Neural cell (in vitro differentiated cells): ENCODE measurements around the gene CADM1. TPM values are rescaled to one million over a fixed set of nuclear protein-coding genes. Genes with fewer than 3 reads are reported as not detected.

Experiments
- H2AFZ ChIP-seq: fragments of 200-600, 300-800 bp; sonication (generic), shearing (Covaris generic); 2 replicates; pipeline ENCODE4 v1.6.0; 2014; ENCODE audit warnings: low read depth, mild to moderate bottlenecking, antibody characterized with exemption, low read length, moderate library complexity
- H3F3A ChIP-seq: fragments of 200-600 bp; shearing (Covaris generic); 2 replicates; pipeline ENCODE4 v1.6.1; 2016; ENCODE audit warnings: mild to moderate bottlenecking, moderate library complexity, mixed read lengths, antibody characterized with exemption, low read length; ENCODE audit not compliant: insufficient read depth, poor library complexity, severe bottlenecking
- H3K27ac ChIP-seq: fragments of 200-600, 300-800 bp; sonication (generic), shearing (Covaris generic); 2 replicates; pipeline ENCODE4 v1.5.1; 2014; ENCODE audit warnings: mild to moderate bottlenecking, low read length, moderate library complexity
- H3K27me3 ChIP-seq: fragments of 300-800, 200-600 bp; sonication (generic), shearing (Covaris generic); 2 replicates; pipeline ENCODE4 v1.6.0; 2014; ENCODE audit warnings: mild to moderate bottlenecking, low read depth, low read length, moderate library complexity; ENCODE audit not compliant: insufficient read depth
- H3K36me3 ChIP-seq: fragments of 300-800, 200-600 bp; sonication (generic), shearing (Covaris generic); 2 replicates; pipeline ENCODE4 v1.5.1; 2014; ENCODE audit warnings: mild to moderate bottlenecking, antibody characterized with exemption, low read length, moderate library complexity; ENCODE audit not compliant: insufficient read depth
- H3K4me2 ChIP-seq: fragments of 300-800, 200-600 bp; sonication (generic), shearing (Covaris generic); 2 replicates; pipeline ENCODE4 v1.6.0; 2014; ENCODE audit warnings: mild to moderate bottlenecking, low read length
- H3K4me3 ChIP-seq: fragments of 300-800, 200-600 bp; sonication (generic), shearing (Covaris generic); 2 replicates; pipeline ENCODE4 v1.5.1; 2014; ENCODE audit warnings: mild to moderate bottlenecking, low read length, moderate library complexity
- H3K79me2 ChIP-seq: fragments of 200-600 bp; shearing (Covaris generic); replicated peaks from 2 replicates; pipeline ENCODE4 v1.6.0; 2014; ENCODE audit warnings: mild to moderate bottlenecking, low read length, moderate library complexity; ENCODE audit not compliant: insufficient read depth
- H3K9ac ChIP-seq: fragments of 300-800, 200-600 bp; sonication (generic), shearing (Covaris generic); 2 replicates; pipeline ENCODE4 v1.6.1; 2016; ENCODE audit warnings: mild to moderate bottlenecking, low read length, mixed read lengths
- H3K9me2 ChIP-seq: fragments of 200-600 bp; shearing (Covaris generic); 2 replicates; pipeline ENCODE4 v1.6.1; 2016; ENCODE audit warnings: mild to moderate bottlenecking, low read length, mixed read lengths; ENCODE audit not compliant: insufficient read depth
- H3K9me3 ChIP-seq: fragments of 200-600, 300-800 bp; sonication (generic), shearing (Covaris generic); 2 replicates; pipeline ENCODE4 v1.6.1; 2016; ENCODE audit warnings: mild to moderate bottlenecking, mixed run types, low read length, moderate library complexity, mixed read lengths
- H4K20me1 ChIP-seq: fragments of 200-600 bp; shearing (Covaris generic); 2 replicates; pipeline ENCODE4 v1.6.1; 2016; ENCODE audit warnings: mild to moderate bottlenecking, mixed run types; ENCODE audit not compliant: insufficient read depth
- CTCF ChIP-seq: fragments of 450-650 bp; IDR thresholded peaks from 2 replicates; pipeline ENCODE4 v1.5.1; 2014; ENCODE audit warnings: antibody characterized with exemption, mild to moderate bottlenecking, moderate library complexity; ENCODE audit not compliant: poor library complexity, severe bottlenecking
- EP300 ChIP-seq: fragments of 450-650 bp; conservative IDR thresholded peaks from 2 replicates; pipeline ENCODE4 v1.6.1; 2014; ENCODE audit warnings: antibody characterized with exemption, mild to moderate bottlenecking, moderate library complexity; ENCODE audit not compliant: poor library complexity, severe bottlenecking
- EZH2 ChIP-seq: fragments of 200-600, 300-800 bp; shearing (Covaris generic), sonication (generic); IDR thresholded peaks from 2 replicates; pipeline ENCODE4 v1.6.1; 2014; ENCODE audit warnings: antibody characterized with exemption, low read length, borderline replicate concordance, mild to moderate bottlenecking; ENCODE audit not compliant: insufficient read depth, poor library complexity, severe bottlenecking
- MXI1 ChIP-seq: fragments of 450-650 bp; conservative IDR thresholded peaks from 2 replicates; pipeline ENCODE4 v1.6.1; 2014; ENCODE audit warnings: antibody characterized with exemption, mild to moderate bottlenecking; ENCODE audit not compliant: poor library complexity, severe bottlenecking
- POLR2AphosphoS5 ChIP-seq: IDR thresholded peaks from 2 replicates; pipeline ENCODE4 v1.6.1; 2012
- RAD21 ChIP-seq: fragments of 450-650 bp; conservative IDR thresholded peaks from 2 replicates; pipeline ENCODE4 v1.6.1; 2014; ENCODE audit warnings: antibody characterized with exemption, mild to moderate bottlenecking, moderate library complexity
- REST ChIP-seq: IDR thresholded peaks from 2 replicates; pipeline ENCODE4 v1.6.1; 2012; ENCODE audit warnings: borderline replicate concordance
- SMC3 ChIP-seq: fragments of 450-650 bp; conservative IDR thresholded peaks from 2 replicates; pipeline ENCODE4 v1.6.1; 2014; ENCODE audit warnings: antibody characterized with exemption, mild to moderate bottlenecking, moderate library complexity; ENCODE audit not compliant: poor library complexity
- TAF1 ChIP-seq: IDR thresholded peaks from 2 replicates; pipeline ENCODE4 v1.6.1; 2012; ENCODE audit warnings: low read depth
- polyA plus RNA-seq: library from polyadenylated mRNA; depleted of rRNA; stranded (reverse); fragments of >200 nt; gene quantifications from 2 replicates; pipeline ENCODE4 v1.2.3, GENCODE V29; 2014

Gene CADM1
- polyA plus RNA-seq, 1 donor from 2014 or later: 92.1 TPM

- Histone ChIP-seq H3K9me3 (no peaks in the 10 kb centered on the region), H3K4me3 (no peak overlapping the region), H3K27me3 (no peaks in the 10 kb centered on the region), H2AFZ (no peak overlapping the region), H4K20me1 (no peaks in the 10 kb centered on the region), H3K9me2 (no peaks in the 10 kb centered on the region), H3K4me2 (no peak overlapping the region), H3F3A (no peaks in the 10 kb centered on the region), H3K9ac (no peak overlapping the region), H3K79me2 (no peaks in the 10 kb centered on the region), H3K27ac (no peak overlapping the region), H3K36me3 (no peaks in the 10 kb centered on the region)
- TF ChIP-seq TAF1: no peak
- TF ChIP-seq REST: no peak
- no peak for TF ChIP-seq SMC3
- no peak for TF ChIP-seq CTCF
These were observed 255.1 kb downstream of the CADM1 start for GRCh38 chr11:115249061-115249578.

DNA sequence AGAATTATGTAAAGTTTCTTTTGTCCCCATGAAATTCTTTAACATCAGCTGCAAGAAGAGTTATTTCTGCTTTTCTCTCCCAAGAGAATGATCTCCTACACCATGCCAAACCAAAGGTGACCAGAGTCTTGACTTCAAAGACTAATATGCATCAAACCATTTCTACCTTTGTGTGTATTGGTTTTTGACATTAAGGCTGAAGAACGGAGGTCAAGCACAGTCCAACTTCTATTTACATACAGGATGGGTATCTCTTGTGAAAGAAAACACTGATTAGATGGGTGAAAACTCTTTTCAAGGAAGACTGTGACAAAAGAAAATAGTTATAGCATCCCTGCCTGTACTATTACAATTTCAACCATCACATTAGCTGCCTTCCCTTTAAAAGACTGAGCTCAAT, 256.3 kb downstream of the CADM1 start:
- Histone ChIP-seq H3K9me2 (no peaks in the 10 kb centered on the region), H3K4me2 (no peak overlapping the region)

More for the DNA sequence above, 256.3 kb downstream of the CADM1 start:
- TF ChIP-seq TAF1: no peak
- no peak for TF ChIP-seq POLR2AphosphoS5
- no peak for TF ChIP-seq MXI1
- no peak for TF ChIP-seq SMC3
- TF ChIP-seq REST: no peak
- TF ChIP-seq EP300: no peak
- TF ChIP-seq EZH2: no peak
- no peak for TF ChIP-seq RAD21
- TF ChIP-seq CTCF: no peak
- Histone ChIP-seq H4K20me1 (no peaks in the 10 kb centered on the region), H3K9me3 (no peaks in the 10 kb centered on the region), H3K4me3 (no peak overlapping the region), H3F3A (no peaks in the 10 kb centered on the region), H2AFZ (no peak overlapping the region), H3K36me3 (no peaks in the 10 kb centered on the region), H3K27ac (no peak overlapping the region), H3K27me3 (no peaks in the 10 kb centered on the region), H3K79me2 (no peaks in the 10 kb centered on the region), H3K9ac (no peak overlapping the region)
